ENCODE data around the gene ATP9B.

ATP9B gene

DNA sequence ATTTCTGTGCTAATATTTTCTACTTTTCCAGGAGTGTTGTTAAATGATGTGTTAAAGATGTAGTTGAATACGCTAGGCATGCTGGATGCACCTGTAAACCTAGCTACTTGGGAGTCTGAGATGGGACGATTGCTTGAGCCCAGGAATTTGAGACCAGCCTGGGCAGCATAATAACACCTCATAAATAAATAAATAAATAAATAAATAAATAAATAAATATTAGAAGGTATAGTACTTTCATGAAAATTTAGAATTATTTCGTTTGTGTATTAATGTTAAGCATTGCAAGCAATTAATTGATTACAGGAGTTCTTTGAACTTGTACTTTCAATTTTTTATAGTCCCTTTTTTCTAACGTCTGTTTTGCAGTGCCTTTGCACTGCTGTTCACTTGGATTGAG lies 137.2 kb downstream of the ATP9B start:
- no peak overlapping the region for H3K4me3 ChIP-seq (ENCODE audit: low read depth, low read length)
- TF ChIP-seq, protein P1, sequence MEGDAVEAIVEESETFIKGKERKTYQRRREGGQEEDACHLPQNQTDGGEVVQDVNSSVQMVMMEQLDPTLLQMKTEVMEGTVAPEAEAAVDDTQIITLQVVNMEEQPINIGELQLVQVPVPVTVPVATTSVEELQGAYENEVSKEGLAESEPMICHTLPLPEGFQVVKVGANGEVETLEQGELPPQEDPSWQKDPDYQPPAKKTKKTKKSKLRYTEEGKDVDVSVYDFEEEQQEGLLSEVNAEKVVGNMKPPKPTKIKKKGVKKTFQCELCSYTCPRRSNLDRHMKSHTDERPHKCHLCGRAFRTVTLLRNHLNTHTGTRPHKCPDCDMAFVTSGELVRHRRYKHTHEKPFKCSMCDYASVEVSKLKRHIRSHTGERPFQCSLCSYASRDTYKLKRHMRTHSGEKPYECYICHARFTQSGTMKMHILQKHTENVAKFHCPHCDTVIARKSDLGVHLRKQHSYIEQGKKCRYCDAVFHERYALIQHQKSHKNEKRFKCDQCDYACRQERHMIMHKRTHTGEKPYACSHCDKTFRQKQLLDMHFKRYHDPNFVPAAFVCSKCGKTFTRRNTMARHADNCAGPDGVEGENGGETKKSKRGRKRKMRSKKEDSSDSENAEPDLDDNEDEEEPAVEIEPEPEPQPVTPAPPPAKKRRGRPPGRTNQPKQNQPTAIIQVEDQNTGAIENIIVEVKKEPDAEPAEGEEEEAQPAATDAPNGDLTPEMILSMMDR (IDR thresholded peaks at IDR 0.05; ENCODE audit: low read depth, low read length) = no peak

DNA sequence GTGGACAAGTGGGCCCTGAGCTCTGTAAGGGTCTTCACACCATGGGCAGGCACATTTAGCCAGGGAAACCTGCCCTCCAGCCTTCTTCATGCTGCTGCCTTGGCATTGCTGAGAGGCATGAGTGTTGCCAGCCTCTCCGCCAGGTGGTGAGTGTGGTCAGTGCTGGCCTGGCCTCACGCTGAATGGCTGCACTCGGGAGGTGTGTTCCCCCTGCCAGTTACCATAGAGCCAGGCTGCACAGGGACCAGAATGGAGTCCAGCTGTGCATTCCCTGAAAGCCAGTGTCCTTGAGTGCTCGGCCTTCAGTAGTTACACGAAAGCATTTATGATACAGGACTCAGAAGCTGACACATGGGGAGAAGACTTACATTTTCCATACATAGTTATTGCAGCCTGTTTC lies 139.7 kb downstream of the ATP9B start:
- H3K4me3 ChIP-seq (ENCODE audit: low read depth, low read length) = no peak overlapping the region
- TF ChIP-seq, protein P1 (IDR thresholded peaks at IDR 0.05; ENCODE audit: low read depth, low read length) = no peak

DNA sequence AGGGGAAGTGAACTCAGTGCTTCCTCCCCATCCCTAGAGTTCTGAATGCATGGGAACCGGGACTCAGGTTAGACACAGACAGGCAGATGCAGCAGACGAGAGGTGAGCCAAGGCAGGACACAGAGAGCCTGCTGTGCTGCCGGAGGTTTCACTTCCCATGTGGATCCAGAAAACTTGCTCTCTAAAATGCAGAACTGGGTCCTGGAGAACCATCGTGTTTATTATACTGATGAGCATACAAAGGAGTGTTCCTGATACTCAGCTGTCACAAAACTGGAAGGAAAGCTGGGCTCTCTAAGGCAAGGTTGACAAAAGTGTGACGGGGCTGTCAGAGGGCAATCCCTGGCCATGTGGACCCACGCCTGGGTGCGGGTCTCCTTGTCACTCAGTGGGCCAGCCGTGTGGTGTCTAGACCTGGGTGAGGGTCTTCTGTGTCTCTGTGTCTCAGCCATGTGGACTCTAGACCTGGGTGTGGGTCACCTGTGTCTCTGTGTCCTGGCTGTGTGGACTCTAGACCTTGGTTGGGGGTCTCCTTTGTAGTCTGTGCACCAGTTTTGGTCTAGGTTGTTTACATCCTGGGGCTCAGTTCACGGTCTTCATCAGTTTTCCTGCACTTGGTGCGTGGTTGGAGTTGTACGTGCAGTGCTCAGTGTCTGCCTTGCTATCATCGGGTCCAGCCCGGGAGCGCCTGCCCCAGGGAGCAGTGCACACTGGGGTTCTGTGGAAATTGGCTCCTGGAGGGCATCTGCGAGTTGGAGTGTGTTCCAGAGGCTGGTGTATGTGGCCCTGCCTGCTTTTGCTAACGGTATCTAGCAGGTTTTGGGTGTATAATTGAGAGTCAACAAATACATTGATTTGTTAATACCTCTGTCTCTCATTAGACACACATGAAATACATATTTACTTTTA lies 141.1 kb downstream of the ATP9B start:
- H3K4me3 ChIP-seq (ENCODE audit: low read depth, low read length) = no peak overlapping the region
- TF ChIP-seq, protein P1 (IDR thresholded peaks at IDR 0.05; ENCODE audit: low read depth, low read length) = no peak

DNA sequence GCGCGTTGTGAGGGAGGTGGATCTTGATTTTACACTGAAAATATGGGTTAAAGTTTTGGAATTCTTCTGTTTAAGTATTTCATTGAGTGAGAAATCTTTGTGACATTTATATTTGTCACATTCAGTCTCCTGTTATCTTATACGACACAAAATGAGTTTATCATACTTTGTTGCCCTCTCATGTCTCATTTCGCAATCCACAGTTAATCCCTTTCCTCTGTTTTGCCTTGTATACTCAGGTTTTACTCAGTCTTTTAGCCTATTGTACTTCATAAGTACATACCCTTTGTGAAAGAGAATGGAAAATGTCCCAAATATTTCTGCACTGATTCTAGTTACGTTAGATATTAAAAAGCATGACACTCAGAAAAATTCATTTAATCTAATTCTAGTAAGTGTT lies 142.7 kb downstream of the ATP9B start:
- TF ChIP-seq, protein P1 (IDR thresholded peaks at IDR 0.05; ENCODE audit: low read depth, low read length) = no peak
- H3K4me3 ChIP-seq (ENCODE audit: low read depth, low read length) = no peak overlapping the region

DNA sequence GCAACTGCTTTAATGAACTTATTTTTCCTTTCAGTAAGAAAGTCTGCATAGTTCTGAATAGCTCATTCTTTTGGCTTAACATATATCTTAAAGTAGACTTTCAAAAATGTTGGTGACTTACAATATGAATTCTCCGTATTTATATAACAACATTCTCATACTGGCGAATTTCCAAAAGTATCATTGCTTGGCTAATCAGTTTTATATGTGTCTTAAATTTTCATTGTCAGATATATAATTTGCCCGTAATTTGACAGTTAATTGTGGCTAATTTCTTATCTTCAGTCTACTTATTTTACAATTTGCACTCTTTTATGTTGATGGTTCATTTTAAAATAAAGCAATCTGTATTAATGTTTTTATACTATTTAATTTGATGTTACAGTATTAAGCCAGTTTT lies 144.9 kb downstream of the ATP9B start:
- no peak overlapping the region for H3K4me3 ChIP-seq (ENCODE audit: low read depth, low read length)
- TF ChIP-seq, protein P1 (IDR thresholded peaks at IDR 0.05; ENCODE audit: low read depth, low read length) = no peak

DNA sequence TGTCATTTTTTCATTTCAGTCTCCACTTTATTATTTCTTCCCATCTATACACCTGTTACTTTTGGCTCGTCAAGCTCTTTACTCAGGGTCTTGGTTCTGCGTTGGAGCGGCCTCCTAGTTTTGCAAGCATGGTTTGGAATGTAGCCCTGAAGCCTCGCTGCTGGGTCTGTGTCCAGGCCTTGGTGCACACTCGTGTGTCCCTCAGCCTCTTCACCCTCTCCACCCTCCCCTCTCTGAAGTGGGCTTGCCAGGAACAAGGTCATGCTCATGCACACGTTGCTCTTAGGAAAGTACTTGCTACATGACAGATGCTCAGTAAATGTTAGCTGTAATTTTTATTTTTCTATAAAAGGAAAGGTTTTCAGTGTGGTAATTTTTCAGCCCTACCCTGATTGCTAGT lies 147.0 kb downstream of the ATP9B start:
- TF ChIP-seq, protein P1 (IDR thresholded peaks at IDR 0.05; ENCODE audit: low read depth, low read length) = no peak
- no peak overlapping the region for H3K4me3 ChIP-seq (ENCODE audit: low read depth, low read length)

DNA sequence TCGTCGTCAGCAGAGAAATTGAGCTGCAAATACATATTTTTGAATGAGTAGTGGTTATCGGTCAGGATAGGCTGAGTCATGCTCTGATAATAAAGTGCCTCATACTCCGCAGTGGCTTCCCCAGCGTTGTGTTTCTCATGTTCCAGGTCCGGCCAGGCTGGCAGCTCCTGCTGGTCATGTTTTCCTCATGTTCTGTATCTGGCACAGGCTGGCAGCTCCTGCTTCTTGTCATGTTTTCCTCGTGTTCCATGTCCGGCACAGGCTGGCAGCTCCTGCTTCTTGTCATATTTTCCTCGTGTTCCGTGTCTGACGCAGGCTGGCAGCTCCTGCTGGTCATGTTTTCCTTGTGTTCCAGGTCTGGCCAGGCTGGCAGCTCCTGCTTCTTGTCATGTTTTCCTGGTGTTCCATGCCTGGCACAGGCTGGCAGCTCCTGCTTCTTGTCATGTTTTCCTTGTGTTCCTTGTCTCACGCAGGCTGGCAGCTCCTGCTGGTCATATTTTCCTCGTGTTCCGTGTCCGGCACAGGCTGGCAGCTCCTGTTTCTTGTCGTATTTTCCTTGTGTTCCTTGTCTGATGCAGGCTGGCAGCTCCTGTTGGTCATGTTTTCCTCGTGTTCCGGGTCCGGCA lies 148.9 kb downstream of the ATP9B start:
- TF ChIP-seq, protein P1 (IDR thresholded peaks at IDR 0.05; ENCODE audit: low read depth, low read length) = no peak
- no peak overlapping the region for H3K4me3 ChIP-seq (ENCODE audit: low read depth, low read length)

Measured in WI38 (cell line).